Fibroblast of lung (primary cell): ENCODE data around the gene EIF3D. TPM values are rescaled to one million over a fixed set of nuclear protein-coding genes. Genes with fewer than 3 reads are reported as not detected.

Experiments
- DNase-seq, 2 donors: peaks; one replicate each; pipeline versions ENCODE4 v3.0.0 to v3.0.0-alpha.2; 2010; ENCODE audit warnings: low read depth in 2 of 2
- H2AFZ ChIP-seq: 2 replicates; pipeline ENCODE4 v1.5.1; 2012; ENCODE audit warnings: low read length, control low read depth, inconsistent platforms
- H3K27ac ChIP-seq: 2 replicates; pipeline ENCODE4 v1.5.1; 2011; ENCODE audit warnings: low read length, control low read depth; ENCODE audit not compliant: insufficient read depth
- H3K27me3 ChIP-seq: 2 replicates; pipeline ENCODE4 v1.5.1; 2011; ENCODE audit warnings: mild to moderate bottlenecking, low read length; ENCODE audit not compliant: control insufficient read depth, insufficient read depth
- H3K36me3 ChIP-seq: 2 replicates; pipeline ENCODE4 v1.5.1; 2011; ENCODE audit warnings: low read length; ENCODE audit not compliant: control insufficient read depth, insufficient read depth
- H3K4me1 ChIP-seq: 2 replicates; pipeline ENCODE4 v1.5.1; 2011; ENCODE audit warnings: low read length; ENCODE audit not compliant: control insufficient read depth, insufficient read depth; ENCODE audit errors: extremely low read depth
- H3K4me2 ChIP-seq: 2 replicates; pipeline ENCODE4 v1.5.1; 2011; ENCODE audit warnings: low read length, control low read depth; ENCODE audit not compliant: insufficient read depth; ENCODE audit errors: extremely low read depth
- H3K4me3 ChIP-seq, 4 experiments: fragments of 200-600 bp in 1 of 4; sonication (generic) in 1 of 4; replicated peaks in 1 of 4; 2 replicates each; pipeline ENCODE4 v1.5.1; 2011 to 2016; ENCODE audit warnings: low read length in 4 of 4, low read depth in 3 of 4, mild to moderate bottlenecking in 3 of 4, control low read depth in 2 of 4, inconsistent platforms in 1 of 4, mixed read lengths in 1 of 4; ENCODE audit not compliant: insufficient read depth in 1 of 4; ENCODE audit errors: control extremely low read depth in 1 of 4
- H3K79me2 ChIP-seq: 2 replicates; pipeline ENCODE4 v1.5.1; 2012; ENCODE audit warnings: mild to moderate bottlenecking, low read length, inconsistent platforms; ENCODE audit not compliant: control insufficient read depth, insufficient read depth
- H3K9ac ChIP-seq: 2 replicates; pipeline ENCODE4 v1.5.1; 2011; ENCODE audit warnings: mild to moderate bottlenecking, low read length, control low read depth; ENCODE audit not compliant: insufficient read depth
- H3K9me3 ChIP-seq: 2 replicates; pipeline ENCODE4 v1.5.1; 2012; ENCODE audit warnings: low read depth, low read length; ENCODE audit not compliant: control insufficient read depth, insufficient read depth
- H4K20me1 ChIP-seq: 2 replicates; pipeline ENCODE4 v1.5.1; 2011; ENCODE audit warnings: low read length; ENCODE audit not compliant: control insufficient read depth, insufficient read depth; ENCODE audit errors: extremely low read depth
- EZH2 ChIP-seq: IDR thresholded peaks from 2 replicates; pipeline ENCODE4 v1.5.1; 2012; ENCODE audit warnings: low read length, control low read depth, mild to moderate bottlenecking; ENCODE audit errors: missing control alignments
- polyA plus RNA-seq, 2 donors: library from polyadenylated mRNA; depleted of rRNA in 1 of 2; stranded (reverse) in 1 of 2; unstranded in 1 of 2; fragments of >200 nt; gene quantifications; 2 replicates each; pipeline ENCODE4 v1.2.1, GENCODE V29; 2011 to 2012; ENCODE audit warnings: missing spikeins in 1 of 2
- total RNA-seq: library from RNA; depleted of rRNA; stranded (reverse); fragments of >200 nt; gene quantifications from 2 replicates; pipeline ENCODE4 v1.2.1, GENCODE V29; 2014
- TF ChIP-seq, protein P1 (sequence below), 2 donors: IDR thresholded peaks in 1 of 2; conservative IDR thresholded peaks in 1 of 2; 1 replicate in 1 of 2; 2 replicates in 1 of 2; pipeline ENCODE4 v1.5.1; 2011 to 2012; ENCODE audit warnings: low read length in 2 of 2, control low read depth in 1 of 2, inconsistent platforms in 1 of 2, low read depth in 1 of 2, mild to moderate bottlenecking in 1 of 2

Gene EIF3D
- total and polyA plus RNA-seq, 2 donors (not counting 1 experiment from before 2014, with no cell fraction given) = 267 to 306 TPM

DNA sequence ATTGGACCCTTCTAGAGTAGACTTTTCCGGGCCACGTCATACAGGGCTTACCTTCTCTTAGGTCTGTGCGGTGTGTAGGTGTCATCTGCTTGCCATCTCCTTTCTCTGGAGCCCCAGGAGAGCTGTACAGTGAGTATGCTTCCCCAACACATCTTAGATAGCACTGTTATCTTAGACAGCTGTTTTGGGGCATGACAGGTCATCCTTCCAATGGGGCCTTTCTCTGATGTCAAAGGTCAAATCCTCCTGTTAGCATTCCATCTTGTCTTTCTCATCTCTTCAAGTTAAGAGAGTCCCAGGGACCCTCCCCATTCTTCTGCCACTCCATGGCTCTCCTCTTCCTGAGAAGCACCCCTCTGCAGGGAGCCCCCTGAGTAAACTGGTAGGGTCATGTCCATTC, 31.0 kb upstream of the EIF3D start:
- Histone ChIP-seq H3K9ac (no peak overlapping the region), H3K27ac (no peak overlapping the region), H3K79me2 (no peaks in the 10 kb centered on the region), H3K27me3 (peaks cover 5% of the 10 kb centered on the region), H3K36me3 (no peaks in the 10 kb centered on the region), H2AFZ (no peak overlapping the region), H3K4me3 (no peak overlapping the region), H3K4me1 (no peaks in the 10 kb centered on the region), H3K9me3 (no peaks in the 10 kb centered on the region), H3K4me2 (no peak overlapping the region), H4K20me1 (no peaks in the 10 kb centered on the region)
- no peak for TF ChIP-seq EZH2
- TF ChIP-seq, protein P1, sequence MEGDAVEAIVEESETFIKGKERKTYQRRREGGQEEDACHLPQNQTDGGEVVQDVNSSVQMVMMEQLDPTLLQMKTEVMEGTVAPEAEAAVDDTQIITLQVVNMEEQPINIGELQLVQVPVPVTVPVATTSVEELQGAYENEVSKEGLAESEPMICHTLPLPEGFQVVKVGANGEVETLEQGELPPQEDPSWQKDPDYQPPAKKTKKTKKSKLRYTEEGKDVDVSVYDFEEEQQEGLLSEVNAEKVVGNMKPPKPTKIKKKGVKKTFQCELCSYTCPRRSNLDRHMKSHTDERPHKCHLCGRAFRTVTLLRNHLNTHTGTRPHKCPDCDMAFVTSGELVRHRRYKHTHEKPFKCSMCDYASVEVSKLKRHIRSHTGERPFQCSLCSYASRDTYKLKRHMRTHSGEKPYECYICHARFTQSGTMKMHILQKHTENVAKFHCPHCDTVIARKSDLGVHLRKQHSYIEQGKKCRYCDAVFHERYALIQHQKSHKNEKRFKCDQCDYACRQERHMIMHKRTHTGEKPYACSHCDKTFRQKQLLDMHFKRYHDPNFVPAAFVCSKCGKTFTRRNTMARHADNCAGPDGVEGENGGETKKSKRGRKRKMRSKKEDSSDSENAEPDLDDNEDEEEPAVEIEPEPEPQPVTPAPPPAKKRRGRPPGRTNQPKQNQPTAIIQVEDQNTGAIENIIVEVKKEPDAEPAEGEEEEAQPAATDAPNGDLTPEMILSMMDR (conservative IDR thresholded peaks at IDR 0.05 in 1 of 2, IDR thresholded peaks at IDR 0.05 in 1 of 2; ENCODE audit: low read depth in 1 of 2, low read length in 2 of 2) = no peak
- no peak for DNase-seq

- no peaks in the 10 kb centered on the region for H3K36me3 ChIP-seq
- no peak for TF ChIP-seq EZH2
- TF ChIP-seq, protein P1 (conservative IDR thresholded peaks at IDR 0.05 in 1 of 2, IDR thresholded peaks at IDR 0.05 in 1 of 2; ENCODE audit: low read depth in 1 of 2, low read length in 2 of 2) = no peak
- H2AFZ ChIP-seq = no peak overlapping the region
- no peaks in the 10 kb centered on the region for H3K9me3 ChIP-seq
- DNase-seq = no peak
- H3K4me3 ChIP-seq = no peak overlapping the region
- H3K4me2 ChIP-seq = no peak overlapping the region
- H3K4me1 ChIP-seq = no peaks in the 10 kb centered on the region
- H4K20me1 ChIP-seq = no peaks in the 10 kb centered on the region
- H3K27ac ChIP-seq = no peak overlapping the region
- H3K9ac ChIP-seq = no peak overlapping the region
- H3K27me3 ChIP-seq = peaks cover 24% of the 10 kb centered on the region
- no peaks in the 10 kb centered on the region for H3K79me2 ChIP-seq
Measured at GRCh38 chr22:36554098-36554497, 25.1 kb upstream of the EIF3D start.

DNA sequence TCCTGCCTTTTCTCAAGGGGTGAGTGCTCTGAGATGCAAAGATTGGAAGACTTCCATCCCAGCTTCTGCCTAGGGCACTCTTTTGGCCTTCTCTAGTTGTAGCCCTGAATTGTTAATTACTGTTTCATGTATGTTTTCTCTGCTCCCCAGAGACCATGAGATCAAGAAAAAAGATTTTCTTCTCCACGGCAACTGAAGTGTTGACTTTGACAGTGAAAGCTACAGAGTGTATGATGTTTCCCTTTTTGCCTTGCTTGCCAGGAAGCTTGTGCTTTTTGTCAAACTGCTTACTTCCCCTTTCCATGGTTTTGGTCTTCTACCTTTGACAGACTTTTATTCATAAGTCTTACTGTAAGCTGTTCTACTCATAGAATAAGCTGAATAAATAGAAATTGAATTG, 23.3 kb upstream of the EIF3D start:
- Histone ChIP-seq H3K27ac (no peak overlapping the region), H3K9me3 (no peaks in the 10 kb centered on the region), H3K9ac (no peak overlapping the region), H3K4me3 (no peak overlapping the region), H2AFZ (no peak overlapping the region), H3K4me2 (no peak overlapping the region), H3K27me3 (peaks cover 24% of the 10 kb centered on the region), H3K4me1 (no peaks in the 10 kb centered on the region), H3K36me3 (no peaks in the 10 kb centered on the region), H4K20me1 (no peaks in the 10 kb centered on the region), H3K79me2 (no peaks in the 10 kb centered on the region)
- no peak for DNase-seq
- TF ChIP-seq EZH2 = no peak
- TF ChIP-seq, protein P1 (conservative IDR thresholded peaks at IDR 0.05 in 1 of 2, IDR thresholded peaks at IDR 0.05 in 1 of 2; ENCODE audit: low read depth in 1 of 2, low read length in 2 of 2) = no peak
